Mucosa of rectum (tissue), 2 donors: ENCODE results near the gene ASCC3.

ENCODE experiments used
- H3K27ac ChIP-seq, 2 donors: one replicate each; pipeline ENCODE4 v1.7.0; 2013; ENCODE audit warnings: inconsistent platforms in 2 of 2, low read depth in 2 of 2, low read length in 2 of 2
- H3K27me3 ChIP-seq, 2 donors: one replicate each; pipeline ENCODE4 v1.7.0; 2013; ENCODE audit warnings: low read length in 2 of 2; ENCODE audit not compliant: control insufficient read depth in 2 of 2, insufficient read depth in 2 of 2
- H3K36me3 ChIP-seq, 2 donors: one replicate each; pipeline ENCODE4 v1.7.0; 2013; ENCODE audit warnings: low read length in 2 of 2; ENCODE audit not compliant: control insufficient read depth in 2 of 2, insufficient read depth in 2 of 2
- H3K4me1 ChIP-seq, 2 donors: one replicate each; pipeline ENCODE4 v1.7.0; 2013; ENCODE audit warnings: low read length in 2 of 2, mild to moderate bottlenecking in 1 of 2; ENCODE audit not compliant: control insufficient read depth in 2 of 2, insufficient read depth in 2 of 2
- H3K4me3 ChIP-seq, 2 donors: one replicate each; pipeline ENCODE4 v1.7.0; 2013; ENCODE audit warnings: low read length in 2 of 2
- H3K9ac ChIP-seq, 2 donors: one replicate each; pipeline ENCODE4 v1.7.0; 2013; ENCODE audit warnings: low read length in 2 of 2, low read depth in 1 of 2, mild to moderate bottlenecking in 1 of 2
- H3K9me3 ChIP-seq, 2 donors: one replicate each; pipeline ENCODE4 v1.7.0; 2013; ENCODE audit warnings: low read length in 2 of 2; ENCODE audit not compliant: control insufficient read depth in 2 of 2
- donor health status: healthy.
- donor health status: Normal muscosa, but diverticular disease.

Gene ASCC3

DNA sequence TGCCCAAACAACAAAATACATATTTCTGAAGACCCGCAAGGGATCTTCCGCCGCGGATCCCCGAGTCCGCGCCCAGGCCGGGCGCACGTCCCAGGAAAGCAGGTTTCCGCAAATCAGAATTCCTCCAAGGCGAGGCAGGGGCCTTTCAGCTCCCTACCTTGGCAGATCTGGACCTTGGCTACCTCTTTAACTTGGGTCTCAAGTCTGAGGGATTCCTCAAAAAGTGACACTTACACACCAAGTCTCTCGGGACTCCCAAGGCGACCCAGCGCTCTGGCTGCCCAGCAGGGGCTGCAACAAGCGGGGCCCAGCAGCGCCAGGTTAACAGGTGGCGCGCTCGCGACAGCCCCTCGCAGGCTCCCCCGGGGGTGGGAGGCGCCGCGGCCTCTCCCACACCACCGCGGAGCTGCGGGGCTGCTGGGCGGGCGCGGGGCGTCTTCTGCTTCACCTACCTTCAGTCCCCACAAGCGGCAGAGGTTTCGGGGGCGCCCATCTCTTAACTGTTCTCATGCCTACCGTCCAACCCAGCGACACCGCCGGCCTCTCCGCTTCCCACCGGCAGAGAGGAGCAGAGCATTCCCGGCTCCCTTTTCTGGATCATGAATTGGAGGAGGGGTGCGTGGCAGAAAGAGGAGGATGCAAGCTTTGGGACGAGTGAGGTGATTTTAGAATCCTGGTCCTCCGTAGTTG lies 416.8 kb downstream of the ASCC3 start:
- Histone ChIP-seq H3K27me3 (peaks cover 85 to 90% of the 10 kb centered on the region in 2 donors), H3K9me3 (no peaks in the 10 kb centered on the region), H3K4me3 (peak overlapping the region in 1 of 2 donors; percentile 51), H3K27ac (no peak overlapping the region), H3K9ac (no peak overlapping the region), H3K36me3 (no peaks in the 10 kb centered on the region), H3K4me1 (peaks cover 0 to 4% of the 10 kb centered on the region in 2 donors)

DNA sequence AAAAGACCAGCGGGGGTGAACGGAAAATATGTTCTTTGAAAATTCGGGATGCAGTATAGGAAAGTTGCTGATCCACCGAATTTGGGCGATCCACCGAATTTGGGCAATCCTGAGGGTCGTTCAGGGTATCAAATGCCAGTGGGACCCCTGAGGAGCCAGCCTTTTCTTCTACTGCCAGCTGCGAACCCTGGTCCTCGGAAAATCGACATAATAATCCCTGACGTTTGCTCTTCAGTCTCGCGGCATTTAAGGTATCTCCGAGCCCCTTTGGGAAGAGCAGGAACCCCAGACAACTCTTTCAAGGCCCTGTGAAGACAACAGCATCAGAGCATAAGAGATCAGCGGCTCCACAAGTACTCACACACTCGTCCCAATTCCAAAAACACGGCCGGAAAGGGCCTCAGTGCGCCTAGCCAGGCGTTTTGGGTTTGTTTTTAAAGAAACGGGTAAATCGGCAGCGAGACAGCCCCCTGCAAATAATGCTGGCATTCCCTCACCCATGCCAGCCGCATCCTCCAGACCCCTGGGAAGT lies 417.4 kb downstream of the ASCC3 start:
- H3K4me3 ChIP-seq: no peak overlapping the region
- H3K9me3 ChIP-seq: no peaks in the 10 kb centered on the region
- no peaks in the 10 kb centered on the region for H3K36me3 ChIP-seq
- H3K27me3 ChIP-seq: peaks cover 87 to 90% of the 10 kb centered on the region in 2 donors
- H3K4me1 ChIP-seq: peaks cover 0 to 4% of the 10 kb centered on the region in 2 donors
- no peak overlapping the region for H3K27ac ChIP-seq
- no peak overlapping the region for H3K9ac ChIP-seq

DNA sequence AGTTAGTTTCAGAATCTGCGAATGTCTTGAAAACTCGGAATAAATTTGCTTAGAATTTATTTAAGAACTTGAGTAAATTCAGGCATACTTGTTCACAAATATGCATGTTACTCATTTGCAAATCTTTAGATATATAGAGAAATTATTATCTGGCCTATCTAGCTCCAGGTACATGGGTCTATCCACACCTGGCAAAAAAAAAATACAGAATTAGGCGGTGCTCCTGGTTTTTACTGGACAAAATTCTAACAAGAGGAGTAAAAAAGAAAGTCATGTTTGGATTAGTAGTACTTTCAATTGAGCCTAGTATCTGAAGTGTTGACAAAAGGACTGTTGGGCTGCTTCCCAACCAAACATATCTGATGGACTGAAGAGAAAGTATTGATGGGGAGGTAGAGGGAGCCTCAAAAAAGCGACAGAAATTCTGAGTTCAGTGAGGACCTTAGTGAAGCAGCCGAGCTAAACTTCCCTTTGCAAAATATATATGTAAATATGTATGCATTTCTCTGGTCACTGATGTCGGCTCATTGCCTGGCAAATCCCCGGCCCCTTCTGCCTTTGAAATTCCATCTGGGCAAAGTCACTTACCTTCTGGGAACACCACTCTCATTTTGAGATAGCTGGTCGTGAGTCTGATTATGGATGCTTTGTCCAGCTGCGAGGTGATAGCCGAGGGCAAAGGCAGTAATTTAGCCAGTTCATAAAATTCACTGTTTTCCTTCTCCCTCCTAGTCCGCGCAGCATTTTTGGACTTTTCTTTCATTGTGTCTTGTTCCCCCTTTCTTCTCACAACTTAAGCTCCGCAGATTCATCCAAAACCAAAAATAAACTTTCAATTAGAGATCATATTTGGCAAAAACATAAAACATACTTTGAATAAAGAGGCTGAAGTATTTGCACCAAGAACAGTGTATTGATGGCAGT lies 418.2 kb downstream of the ASCC3 start:
- Histone ChIP-seq H3K27ac (no peak overlapping the region), H3K9ac (no peak overlapping the region), H3K4me1 (peaks cover 4% of the 10 kb centered on the region in 2 donors), H3K4me3 (no peak overlapping the region), H3K9me3 (no peaks in the 10 kb centered on the region), H3K27me3 (peaks cover 89 to 93% of the 10 kb centered on the region in 2 donors), H3K36me3 (no peaks in the 10 kb centered on the region)

DNA sequence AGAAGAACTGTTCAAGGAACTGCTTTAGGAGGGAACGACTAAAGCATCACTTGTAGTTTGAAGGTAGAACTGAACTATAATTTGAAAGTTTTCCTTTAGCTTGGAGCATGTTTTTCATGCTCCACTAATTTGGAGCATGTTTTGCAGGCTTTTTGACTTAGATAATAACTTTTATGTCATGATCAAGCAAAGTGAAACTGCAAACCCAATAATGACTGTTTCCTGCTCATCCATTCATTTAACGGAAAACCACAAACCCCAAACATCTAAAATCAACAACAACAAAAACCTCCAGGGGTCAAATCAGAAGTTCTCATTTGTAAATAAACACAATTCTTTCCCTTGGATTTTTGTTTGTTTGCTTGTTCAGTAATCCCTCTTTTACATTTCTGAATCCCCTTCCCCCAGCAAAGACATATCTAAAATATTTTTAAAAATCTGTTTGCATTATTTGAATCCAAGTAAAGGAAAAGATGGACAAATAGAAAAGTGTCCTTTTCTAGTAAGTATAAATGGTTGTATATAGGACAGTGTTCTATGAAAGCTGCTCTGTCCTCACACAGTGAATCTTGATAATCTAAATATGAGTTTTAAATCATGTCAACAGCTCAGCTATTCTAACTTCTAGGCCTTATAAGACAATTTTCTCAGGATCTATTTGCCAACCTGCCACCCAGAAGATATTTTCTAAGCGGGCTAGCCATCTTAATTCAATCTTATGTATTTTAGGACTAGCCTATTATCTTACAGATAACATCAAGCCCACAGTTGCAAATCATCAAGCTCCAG lies 419.0 kb downstream of the ASCC3 start:
- H3K4me1 ChIP-seq: peaks cover 4% of the 10 kb centered on the region in 2 donors
- no peak overlapping the region for H3K4me3 ChIP-seq
- no peaks in the 10 kb centered on the region for H3K36me3 ChIP-seq
- no peak overlapping the region for H3K27ac ChIP-seq
- peaks cover 0 to 3% of the 10 kb centered on the region in 2 donors for H3K9me3 ChIP-seq
- no peak overlapping the region for H3K9ac ChIP-seq
- peaks cover 89 to 93% of the 10 kb centered on the region in 2 donors for H3K27me3 ChIP-seq

DNA sequence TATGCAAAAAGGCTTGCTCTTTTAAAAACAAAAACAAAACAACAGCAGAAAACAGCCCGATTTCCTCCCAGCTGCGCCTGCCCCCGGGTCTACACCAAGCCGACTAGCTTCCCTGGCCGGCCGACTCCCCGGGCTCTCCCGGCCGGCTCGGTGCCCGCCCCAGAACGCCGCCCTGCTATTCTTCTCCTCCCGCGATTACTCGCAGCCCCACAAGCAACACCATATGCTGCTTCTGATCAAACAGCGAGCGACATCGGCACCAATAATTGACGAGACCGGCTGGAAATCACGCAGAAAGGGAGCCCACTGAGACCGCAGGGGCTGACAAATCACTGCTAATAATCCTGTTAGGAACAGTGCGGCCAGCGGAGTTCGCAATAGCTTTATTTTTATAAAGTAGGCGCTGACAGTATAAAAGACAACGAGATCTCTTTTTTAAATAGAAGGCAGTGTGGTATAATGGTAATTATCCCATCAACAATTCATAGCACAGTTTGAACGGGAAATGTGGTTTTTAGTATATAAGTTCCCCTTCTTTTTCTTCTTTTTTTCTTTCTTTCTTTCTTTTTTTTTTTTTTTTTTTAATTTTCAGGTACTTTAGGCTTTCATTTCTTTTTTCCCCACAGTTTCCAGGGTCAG lies 419.7 kb downstream of the ASCC3 start:
- Histone ChIP-seq H3K9ac (no peak overlapping the region), H3K4me1 (peaks cover 4% of the 10 kb centered on the region in 2 donors), H3K9me3 (peaks cover 0 to 6% of the 10 kb centered on the region in 2 donors), H3K4me3 (no peak overlapping the region), H3K27me3 (peaks cover 90 to 92% of the 10 kb centered on the region in 2 donors), H3K36me3 (no peaks in the 10 kb centered on the region), H3K27ac (no peak overlapping the region)

DNA sequence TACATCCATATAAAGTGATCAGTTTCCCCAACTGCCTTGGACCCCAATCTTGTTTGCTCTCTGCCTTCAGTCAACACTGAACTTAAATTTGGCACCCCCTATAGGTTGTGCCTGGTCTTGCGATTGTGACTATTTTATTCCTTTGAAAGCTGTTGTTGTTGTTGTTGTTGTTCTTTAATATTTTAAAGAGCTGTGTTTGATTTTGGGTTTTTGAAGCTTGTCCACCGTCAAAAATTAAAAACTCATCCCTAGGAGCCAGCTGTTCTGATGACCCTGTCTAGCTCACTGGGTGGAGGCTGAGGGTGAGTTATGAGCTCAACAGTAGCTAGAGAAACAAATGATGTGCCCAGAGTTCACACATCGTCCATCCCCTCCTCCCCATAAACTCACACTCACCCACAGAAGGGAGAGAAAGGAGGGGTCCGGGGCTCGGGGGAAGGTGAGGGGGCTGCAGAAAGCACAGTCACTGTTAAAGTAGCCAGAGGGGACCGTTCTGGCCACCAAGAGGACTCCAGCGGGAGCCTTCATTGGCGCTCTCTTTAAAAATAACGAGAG lies 420.4 kb downstream of the ASCC3 start:
- no peak overlapping the region for H3K9ac ChIP-seq

DNA sequence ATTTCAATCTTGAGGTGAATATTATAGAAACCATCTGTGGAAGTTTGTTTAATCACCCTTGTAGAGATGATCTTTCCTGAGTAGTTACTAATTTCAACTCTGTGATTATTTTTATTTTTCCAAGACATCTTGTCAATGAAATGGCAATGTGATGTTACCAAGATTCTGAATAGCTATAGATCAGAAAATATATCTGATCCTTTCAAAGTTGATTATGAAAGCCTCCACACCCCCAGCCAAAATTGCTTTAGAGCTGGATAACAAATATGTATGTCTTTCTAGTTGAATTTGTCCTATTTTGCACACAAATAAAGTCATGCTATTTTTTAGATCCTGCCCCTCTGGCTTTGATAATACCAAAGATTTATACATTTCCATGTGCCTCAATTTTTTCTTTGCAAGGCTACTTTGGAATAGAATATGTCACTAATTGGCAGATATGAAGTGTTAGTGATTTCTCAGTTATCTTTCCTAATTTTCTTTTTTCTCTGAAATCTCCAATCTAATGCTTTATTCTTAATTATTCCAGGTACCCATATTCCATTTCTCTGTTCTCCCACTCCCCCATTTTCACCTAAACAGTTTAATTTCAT lies 421.4 kb downstream of the ASCC3 start:
- Histone ChIP-seq H3K4me1 (peaks cover 5 to 10% of the 10 kb centered on the region in 2 donors), H3K9ac (no peak overlapping the region), H3K27ac (no peak overlapping the region), H3K36me3 (no peaks in the 10 kb centered on the region), H3K4me3 (no peak overlapping the region), H3K9me3 (peaks cover 0 to 6% of the 10 kb centered on the region in 2 donors), H3K27me3 (peaks cover 92 to 93% of the 10 kb centered on the region in 2 donors)

More for the DNA sequence above, 420.4 kb downstream of the ASCC3 start:
- peaks cover 90 to 92% of the 10 kb centered on the region in 2 donors for H3K27me3 ChIP-seq
- H3K4me1 ChIP-seq: peaks cover 6 to 7% of the 10 kb centered on the region in 2 donors
- no peak overlapping the region for H3K4me3 ChIP-seq
- H3K9me3 ChIP-seq: peaks cover 0 to 6% of the 10 kb centered on the region in 2 donors
- no peak overlapping the region for H3K27ac ChIP-seq
- no peaks in the 10 kb centered on the region for H3K36me3 ChIP-seq

DNA sequence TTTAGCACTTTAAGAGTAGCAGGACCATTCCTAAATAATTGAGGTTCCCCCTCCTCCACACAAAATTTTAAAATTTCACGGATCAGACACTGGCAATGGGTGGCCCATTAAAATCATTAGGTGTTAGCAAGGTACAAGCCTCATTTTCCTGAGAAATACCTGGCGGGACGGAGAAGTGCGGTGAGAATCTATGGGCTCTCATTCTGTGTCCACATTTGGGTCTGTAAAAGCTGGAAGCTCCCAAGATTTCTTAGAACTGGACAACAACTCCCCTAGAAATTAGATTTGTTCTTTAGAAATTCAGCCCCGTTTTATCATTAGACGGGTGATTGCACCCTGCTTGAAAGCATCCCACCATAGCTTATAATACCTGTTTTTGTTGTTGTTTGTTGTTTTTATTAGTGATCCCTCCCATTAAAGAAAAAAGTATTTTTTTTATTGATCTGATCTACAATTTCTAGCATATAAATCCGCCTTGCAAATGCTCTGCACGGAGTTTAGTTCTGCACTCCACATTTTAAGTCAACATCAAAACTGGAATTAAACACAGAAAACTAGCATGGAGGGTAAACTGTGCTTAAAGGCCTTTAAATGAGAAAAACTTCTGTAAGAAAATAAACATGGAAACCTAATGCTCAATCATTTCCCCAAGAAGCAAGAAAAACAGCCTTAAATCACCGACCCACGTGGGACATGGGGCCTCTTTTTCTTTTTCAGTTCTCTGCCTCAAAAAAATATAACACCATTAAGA lies 422.1 kb downstream of the ASCC3 start:
- no peak overlapping the region for H3K4me3 ChIP-seq
- no peak overlapping the region for H3K27ac ChIP-seq
- H3K4me1 ChIP-seq: peaks cover 5 to 10% of the 10 kb centered on the region in 2 donors
- H3K9ac ChIP-seq: no peak overlapping the region
- H3K36me3 ChIP-seq: no peaks in the 10 kb centered on the region
- H3K9me3 ChIP-seq: peaks cover 0 to 6% of the 10 kb centered on the region in 2 donors
- peaks cover 93% of the 10 kb centered on the region in 2 donors for H3K27me3 ChIP-seq
